HG03066 (cell line): ENCODE measurements around the gene RBBP8NL.
"Not testable (repeated sequence)": the region's sequence is repeated elsewhere in the genome, so short reads cannot be mapped to it uniquely, and the experiment has no call there.

ENCODE experiments used
- ATAC-seq: cut with Tn5 transposase; IDR thresholded peaks from one replicate; pipeline ENCODE4 v1.9.1; 2021; ENCODE audit warnings: low read depth; ENCODE audit not compliant: unreplicated experiment

The RBBP8NL gene

GRCh38 chr20:62381202-62381797 lies 46.0 kb downstream of the RBBP8NL start:
- ATAC-seq: no peak

DNA sequence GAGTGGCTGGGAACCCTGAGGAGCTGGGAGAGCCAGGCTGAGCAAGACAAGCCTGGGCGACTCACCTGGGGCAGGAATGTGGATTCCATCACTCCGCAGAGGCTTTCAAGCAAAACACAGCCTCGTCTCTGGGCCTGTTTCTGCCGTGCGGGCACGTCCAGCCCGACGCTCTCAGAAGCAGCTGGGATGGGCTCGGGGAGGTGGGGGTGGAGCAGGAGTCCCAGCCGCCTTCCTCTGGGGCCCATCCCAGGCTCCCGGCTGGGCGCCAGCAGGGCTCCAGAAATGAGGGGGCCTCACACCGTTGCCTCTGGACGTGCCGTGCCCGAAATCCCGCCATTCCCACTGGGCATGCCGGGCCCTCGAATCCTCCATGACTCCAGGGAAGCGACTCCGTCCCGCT lies 49.1 kb downstream of the RBBP8NL start:
- no peak for ATAC-seq

GRCh38 chr20:62377615-62378178 lies 49.6 kb downstream of the RBBP8NL start:
- ATAC-seq: no peak

DNA sequence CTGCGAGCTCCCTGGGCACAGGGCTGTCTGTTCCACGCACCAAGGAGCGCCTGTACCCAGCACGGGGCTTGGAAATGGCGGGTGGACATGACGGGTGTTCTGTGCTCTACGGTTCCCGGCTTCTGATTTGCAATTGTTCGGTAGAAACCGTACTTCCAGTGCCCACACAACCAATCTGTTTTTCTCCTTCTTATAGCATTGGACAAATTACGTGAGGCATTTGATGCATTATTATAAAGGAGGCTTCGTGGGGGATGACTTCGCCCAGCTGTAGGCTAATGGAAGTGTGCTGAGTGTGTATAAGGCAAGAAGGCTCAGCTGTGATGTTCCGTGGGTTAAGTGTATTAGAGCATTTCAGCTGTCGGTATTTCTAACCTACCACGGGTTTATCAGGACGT lies 50.3 kb downstream of the RBBP8NL start:
- no peak for ATAC-seq

DNA sequence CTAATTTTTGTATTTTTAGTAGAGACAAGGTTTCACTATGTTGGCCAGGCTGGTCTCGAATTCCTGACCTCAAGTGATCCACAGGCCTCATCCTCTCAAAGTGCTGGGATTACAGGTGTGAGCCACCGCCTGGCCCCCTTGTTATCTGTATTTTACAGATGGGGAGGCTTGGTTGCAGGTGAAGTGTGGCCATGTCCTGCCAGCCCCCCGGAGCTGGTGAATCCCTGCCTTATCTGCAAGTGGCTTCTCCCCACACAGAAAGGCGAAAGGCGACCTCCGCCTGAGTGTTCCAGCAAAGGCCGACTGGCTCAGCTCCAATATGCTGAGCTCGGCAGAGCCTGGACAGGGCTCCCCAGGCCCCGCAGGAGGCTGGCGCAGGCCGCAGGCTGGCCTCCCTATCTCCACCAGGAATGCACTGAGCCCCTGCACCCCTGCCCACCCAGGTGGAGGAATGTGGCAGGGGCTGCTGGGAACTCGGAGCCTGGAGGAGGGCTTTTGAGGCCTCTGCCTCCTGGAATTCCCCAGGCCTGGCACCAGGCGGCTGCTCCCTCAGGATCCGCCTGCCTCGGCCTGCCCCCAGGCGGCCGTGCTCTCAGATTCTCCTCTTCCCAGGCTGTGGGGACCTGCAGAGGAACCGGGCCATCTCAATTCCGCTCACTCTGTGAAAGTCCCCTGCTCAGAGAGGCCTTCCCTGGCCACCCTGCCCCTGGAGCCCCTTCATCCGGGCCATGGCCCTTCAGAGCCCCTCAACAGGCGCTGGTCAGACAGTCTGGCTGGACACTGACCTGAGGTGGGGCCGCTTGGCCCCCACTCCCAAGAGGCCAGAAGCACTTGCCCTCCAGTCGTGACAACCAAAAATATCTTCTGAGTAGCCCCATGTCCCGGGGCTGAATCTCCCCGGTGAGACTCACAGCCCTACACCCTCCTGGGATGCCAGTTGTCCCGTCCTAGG lies 51.0 kb downstream of the RBBP8NL start:
- no peak for ATAC-seq

DNA sequence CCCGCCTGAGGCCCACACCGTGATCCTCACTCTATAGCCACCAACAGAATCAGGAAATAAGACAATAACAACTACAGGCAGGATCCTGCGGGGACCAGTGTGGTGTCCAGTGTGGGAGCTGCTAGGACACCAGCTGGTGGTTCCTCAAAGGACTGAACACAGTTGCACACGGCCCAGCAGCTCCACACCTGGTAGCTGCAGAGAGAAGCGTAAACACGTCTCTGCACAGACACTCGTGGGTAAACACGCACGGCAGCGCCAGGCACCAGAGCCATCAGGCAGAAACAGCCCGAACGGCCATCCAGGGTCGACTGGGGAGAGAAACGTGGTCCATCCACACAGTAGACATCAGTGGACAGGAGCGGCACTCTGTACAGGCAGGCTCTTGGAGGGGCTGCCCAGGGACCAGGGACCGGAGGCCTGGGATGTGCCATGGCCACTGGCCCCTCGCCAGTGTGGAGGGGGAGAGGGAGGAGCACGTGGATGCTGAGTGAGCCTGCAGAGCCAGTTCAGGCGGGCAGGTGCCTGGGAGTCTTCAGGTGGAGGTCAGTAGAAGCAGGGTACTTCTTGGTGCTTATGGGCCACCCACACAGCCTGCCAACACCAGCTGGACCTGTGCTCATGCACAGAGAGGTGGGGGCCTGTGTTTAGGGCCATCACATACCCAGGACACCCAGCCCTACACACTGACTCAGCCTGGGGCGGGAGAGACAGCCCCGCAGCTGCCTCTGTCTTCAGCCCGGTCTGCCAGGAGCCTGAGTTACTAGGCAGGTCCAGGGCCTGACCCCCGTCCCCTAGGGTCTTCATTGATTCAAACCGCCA lies 52.8 kb downstream of the RBBP8NL start:
- no peak for ATAC-seq

- not testable (repeated sequence) for ATAC-seq
Observed at GRCh38 chr20:62373631-62374179, 53.6 kb downstream of the RBBP8NL start.

DNA sequence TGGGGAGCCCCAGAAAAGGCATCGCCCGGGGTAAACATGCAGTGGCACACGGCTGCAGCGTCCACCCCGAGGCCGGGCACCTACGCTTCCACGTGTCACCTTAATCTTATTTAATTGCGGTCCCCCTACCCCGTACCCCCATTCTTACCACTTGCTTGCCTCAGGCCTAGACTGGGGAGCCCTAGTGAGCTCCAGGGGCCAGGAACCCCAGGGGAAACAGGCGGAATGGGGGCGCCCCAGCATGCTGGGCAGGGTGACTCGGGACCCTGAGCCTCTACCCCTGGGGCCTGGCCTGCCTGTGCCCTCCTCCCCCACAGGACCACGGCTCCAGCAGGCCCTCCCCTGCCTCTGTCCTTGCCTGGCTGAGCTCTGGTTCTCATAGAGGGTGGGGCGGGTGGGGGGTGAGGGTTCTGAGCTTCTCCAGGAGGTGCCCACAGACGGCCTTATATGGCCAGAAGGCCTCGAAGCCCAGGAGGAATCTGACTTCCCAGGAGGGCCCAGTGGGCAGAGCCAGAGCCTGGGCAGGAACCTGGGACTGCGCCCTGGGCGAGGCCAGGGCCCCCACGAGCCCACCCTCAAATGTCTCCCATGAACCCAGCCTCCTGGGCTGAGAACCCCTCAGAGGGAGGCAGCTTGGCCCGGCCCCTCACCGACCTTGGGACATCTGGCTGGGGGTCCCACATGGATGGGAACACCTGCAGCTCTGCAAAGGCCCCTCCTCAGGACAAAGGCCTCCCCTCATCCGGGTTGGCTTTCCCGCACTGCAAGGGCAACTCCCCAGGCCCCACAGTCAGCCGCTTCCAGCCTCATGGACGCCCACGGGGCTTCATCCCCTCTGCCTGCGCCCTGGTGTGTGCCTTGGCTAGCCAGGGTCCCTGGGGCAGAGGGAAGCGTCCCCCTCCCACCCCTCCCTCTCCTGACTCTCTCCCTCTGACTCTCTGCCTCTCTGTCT lies 55.0 kb downstream of the RBBP8NL start:
- ATAC-seq: no peak

DNA sequence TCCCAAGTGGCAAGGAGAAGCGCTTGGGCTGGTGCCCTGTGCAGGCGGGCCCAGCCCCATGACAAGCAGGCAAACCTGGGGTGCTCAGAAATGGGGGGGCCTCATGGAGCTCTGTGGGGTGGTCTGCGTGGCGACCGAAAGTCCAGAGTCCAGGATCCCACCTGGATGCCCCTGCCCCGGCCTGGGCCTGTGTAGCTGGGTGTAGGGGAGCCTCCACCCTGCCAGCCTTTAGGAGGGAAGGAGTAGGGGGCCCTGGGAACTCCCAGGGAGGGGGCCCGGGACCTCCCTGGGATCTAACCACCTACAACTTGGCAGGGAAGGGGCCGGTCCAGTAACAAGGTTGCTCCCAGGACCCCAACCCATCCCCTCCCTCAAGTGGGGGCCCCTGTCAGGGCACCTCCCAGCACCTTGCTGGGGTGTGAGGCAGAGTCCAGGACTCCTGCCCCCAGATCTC lies 55.7 kb downstream of the RBBP8NL start:
- ATAC-seq: no peak

DNA sequence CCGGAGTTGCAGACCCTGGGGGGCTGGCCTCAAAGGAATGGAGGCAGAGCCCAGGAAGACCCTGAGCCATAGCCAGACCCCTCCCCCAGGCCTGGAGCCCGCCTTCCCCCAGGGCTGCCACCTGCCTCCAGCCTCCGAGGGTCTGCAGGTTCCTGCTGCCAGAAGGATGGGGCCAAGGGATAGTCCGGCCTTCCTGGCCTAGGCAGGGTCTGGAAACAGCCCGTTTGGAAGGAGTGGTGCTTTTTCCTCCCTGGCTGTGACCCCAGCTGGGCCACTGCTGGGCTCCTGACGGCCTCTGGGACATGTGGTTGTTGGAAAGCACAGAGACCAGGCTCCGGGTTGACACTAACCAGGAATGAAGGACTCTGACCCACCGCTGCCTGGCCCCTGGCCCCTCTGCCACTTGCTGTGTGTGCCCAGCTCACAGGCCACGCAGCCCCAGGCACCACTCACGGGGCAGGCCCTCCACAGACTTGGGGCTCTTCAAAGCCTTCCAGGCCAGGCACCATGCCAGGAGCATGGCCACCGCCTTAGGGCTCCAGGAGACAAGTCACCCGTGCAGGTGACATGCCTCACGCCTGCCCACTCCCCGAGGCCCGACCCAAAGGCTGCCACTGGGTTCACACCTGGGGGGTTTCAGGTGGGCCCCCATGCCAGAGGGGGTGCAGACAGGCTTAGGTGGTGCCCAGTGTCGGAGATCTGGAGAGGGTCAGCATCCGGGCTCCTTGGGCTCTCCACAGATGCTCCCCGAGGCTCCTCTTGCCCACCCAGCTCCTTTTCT lies 56.3 kb downstream of the RBBP8NL start:
- ATAC-seq: no peak

- no peak for ATAC-seq
Observed at GRCh38 chr20:62370115-62370806, 57.1 kb downstream of the RBBP8NL start.

DNA sequence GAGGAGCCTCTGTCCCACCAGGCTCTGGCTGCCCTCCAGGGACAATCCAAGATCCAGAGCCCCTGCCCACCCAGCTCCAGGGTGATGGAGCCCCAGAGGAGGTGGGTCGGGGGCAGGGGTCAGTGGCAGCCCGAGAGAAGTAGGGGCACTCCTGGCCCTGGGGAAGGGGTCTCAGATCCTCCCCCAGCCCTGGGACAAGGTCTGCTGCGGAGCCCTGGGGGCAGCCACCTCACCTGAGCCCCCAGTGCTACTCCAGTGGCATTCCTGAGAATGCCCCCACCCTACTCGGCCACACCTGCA lies 57.6 kb downstream of the RBBP8NL start:
- ATAC-seq: no peak

GRCh38 chr20:62368976-62369814 lies 58.1 kb downstream of the RBBP8NL start:
- no peak for ATAC-seq

GRCh38 chr20:62368392-62368975 lies 58.9 kb downstream of the RBBP8NL start:
- no peak for ATAC-seq

- ATAC-seq: no peak
Observed at GRCh38 chr20:62367633-62368391, 59.5 kb downstream of the RBBP8NL start.

- ATAC-seq: no peak
Observed at GRCh38 chr20:62367136-62367632, 60.2 kb downstream of the RBBP8NL start, which contains the start of gene LAMA5. Gene LAMA5, minus strand, starts transcription at chr20:62367312. Its CDS starts 67 bp downstream, at chr20:62367245.
